Neural cell (in vitro differentiated cells): ENCODE results near the gene MRPL24. TPM values are rescaled to one million over a fixed set of nuclear protein-coding genes. Genes with fewer than 3 reads are reported as not detected.

Experiments used
- H2AFZ ChIP-seq: fragments of 200-600, 300-800 bp; sonication (generic), shearing (Covaris generic); 2 replicates; pipeline ENCODE4 v1.6.0; 2014; ENCODE audit warnings: low read depth, mild to moderate bottlenecking, antibody characterized with exemption, low read length, moderate library complexity
- H3F3A ChIP-seq: fragments of 200-600 bp; shearing (Covaris generic); 2 replicates; pipeline ENCODE4 v1.6.1; 2016; ENCODE audit warnings: mild to moderate bottlenecking, moderate library complexity, mixed read lengths, antibody characterized with exemption, low read length; ENCODE audit not compliant: insufficient read depth, poor library complexity, severe bottlenecking
- H3K27ac ChIP-seq: fragments of 200-600, 300-800 bp; sonication (generic), shearing (Covaris generic); 2 replicates; pipeline ENCODE4 v1.5.1; 2014; ENCODE audit warnings: mild to moderate bottlenecking, low read length, moderate library complexity
- H3K27me3 ChIP-seq: fragments of 300-800, 200-600 bp; sonication (generic), shearing (Covaris generic); 2 replicates; pipeline ENCODE4 v1.6.0; 2014; ENCODE audit warnings: mild to moderate bottlenecking, low read depth, low read length, moderate library complexity; ENCODE audit not compliant: insufficient read depth
- H3K36me3 ChIP-seq: fragments of 300-800, 200-600 bp; sonication (generic), shearing (Covaris generic); 2 replicates; pipeline ENCODE4 v1.5.1; 2014; ENCODE audit warnings: mild to moderate bottlenecking, antibody characterized with exemption, low read length, moderate library complexity; ENCODE audit not compliant: insufficient read depth
- H3K4me2 ChIP-seq: fragments of 300-800, 200-600 bp; sonication (generic), shearing (Covaris generic); 2 replicates; pipeline ENCODE4 v1.6.0; 2014; ENCODE audit warnings: mild to moderate bottlenecking, low read length
- H3K4me3 ChIP-seq: fragments of 300-800, 200-600 bp; sonication (generic), shearing (Covaris generic); 2 replicates; pipeline ENCODE4 v1.5.1; 2014; ENCODE audit warnings: mild to moderate bottlenecking, low read length, moderate library complexity
- H3K79me2 ChIP-seq: fragments of 200-600 bp; shearing (Covaris generic); replicated peaks from 2 replicates; pipeline ENCODE4 v1.6.0; 2014; ENCODE audit warnings: mild to moderate bottlenecking, low read length, moderate library complexity; ENCODE audit not compliant: insufficient read depth
- H3K9ac ChIP-seq: fragments of 300-800, 200-600 bp; sonication (generic), shearing (Covaris generic); 2 replicates; pipeline ENCODE4 v1.6.1; 2016; ENCODE audit warnings: mild to moderate bottlenecking, low read length, mixed read lengths
- H3K9me2 ChIP-seq: fragments of 200-600 bp; shearing (Covaris generic); 2 replicates; pipeline ENCODE4 v1.6.1; 2016; ENCODE audit warnings: mild to moderate bottlenecking, low read length, mixed read lengths; ENCODE audit not compliant: insufficient read depth
- H3K9me3 ChIP-seq: fragments of 200-600, 300-800 bp; sonication (generic), shearing (Covaris generic); 2 replicates; pipeline ENCODE4 v1.6.1; 2016; ENCODE audit warnings: mild to moderate bottlenecking, mixed run types, low read length, moderate library complexity, mixed read lengths
- H4K20me1 ChIP-seq: fragments of 200-600 bp; shearing (Covaris generic); 2 replicates; pipeline ENCODE4 v1.6.1; 2016; ENCODE audit warnings: mild to moderate bottlenecking, mixed run types; ENCODE audit not compliant: insufficient read depth
- EP300 ChIP-seq: fragments of 450-650 bp; conservative IDR thresholded peaks from 2 replicates; pipeline ENCODE4 v1.6.1; 2014; ENCODE audit warnings: antibody characterized with exemption, mild to moderate bottlenecking, moderate library complexity; ENCODE audit not compliant: poor library complexity, severe bottlenecking
- EZH2 ChIP-seq: fragments of 200-600, 300-800 bp; shearing (Covaris generic), sonication (generic); IDR thresholded peaks from 2 replicates; pipeline ENCODE4 v1.6.1; 2014; ENCODE audit warnings: antibody characterized with exemption, low read length, borderline replicate concordance, mild to moderate bottlenecking; ENCODE audit not compliant: insufficient read depth, poor library complexity, severe bottlenecking
- MXI1 ChIP-seq: fragments of 450-650 bp; conservative IDR thresholded peaks from 2 replicates; pipeline ENCODE4 v1.6.1; 2014; ENCODE audit warnings: antibody characterized with exemption, mild to moderate bottlenecking; ENCODE audit not compliant: poor library complexity, severe bottlenecking
- POLR2AphosphoS5 ChIP-seq: IDR thresholded peaks from 2 replicates; pipeline ENCODE4 v1.6.1; 2012
- RAD21 ChIP-seq: fragments of 450-650 bp; conservative IDR thresholded peaks from 2 replicates; pipeline ENCODE4 v1.6.1; 2014; ENCODE audit warnings: antibody characterized with exemption, mild to moderate bottlenecking, moderate library complexity
- REST ChIP-seq: IDR thresholded peaks from 2 replicates; pipeline ENCODE4 v1.6.1; 2012; ENCODE audit warnings: borderline replicate concordance
- SMC3 ChIP-seq: fragments of 450-650 bp; conservative IDR thresholded peaks from 2 replicates; pipeline ENCODE4 v1.6.1; 2014; ENCODE audit warnings: antibody characterized with exemption, mild to moderate bottlenecking, moderate library complexity; ENCODE audit not compliant: poor library complexity
- TAF1 ChIP-seq: IDR thresholded peaks from 2 replicates; pipeline ENCODE4 v1.6.1; 2012; ENCODE audit warnings: low read depth
- polyA plus RNA-seq: library from polyadenylated mRNA; depleted of rRNA; stranded (reverse); fragments of >200 nt; gene quantifications from 2 replicates; pipeline ENCODE4 v1.2.3, GENCODE V29; 2014
- TF ChIP-seq, protein P1 (sequence below): fragments of 450-650 bp; IDR thresholded peaks from 2 replicates; pipeline ENCODE4 v1.5.1; 2014; ENCODE audit warnings: antibody characterized with exemption, mild to moderate bottlenecking, moderate library complexity; ENCODE audit not compliant: poor library complexity, severe bottlenecking

Gene MRPL24
- polyA plus RNA-seq, 1 donor from 2014 or later, result 56.5 TPM

DNA sequence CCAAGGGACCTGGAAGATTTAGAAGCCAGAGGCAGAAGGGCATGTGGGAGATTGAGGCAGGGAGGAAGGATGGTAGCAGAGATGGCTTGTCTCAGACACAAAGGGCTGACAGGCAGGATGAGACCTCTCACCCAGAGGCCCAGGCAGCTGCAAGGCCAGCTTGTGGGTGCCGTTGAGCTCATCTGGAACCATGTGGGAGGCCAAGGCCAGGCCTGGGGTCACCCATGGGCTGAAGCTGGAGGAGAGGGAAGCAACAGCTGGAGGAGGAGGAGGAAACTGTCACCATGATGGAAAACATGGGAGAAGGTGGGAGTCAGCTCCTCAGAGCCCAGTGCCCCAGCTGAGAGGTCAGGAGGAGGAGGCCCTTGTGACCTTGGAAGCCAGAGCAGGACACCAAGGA is 41.9 kb downstream of the MRPL24 start:
- no peaks in the 10 kb centered on the region for H3K36me3 ChIP-seq
- H3K79me2 ChIP-seq, result no peaks in the 10 kb centered on the region
- H3K9ac ChIP-seq, result no peak overlapping the region
- no peak overlapping the region for H3K4me2 ChIP-seq
- no peaks in the 10 kb centered on the region for H3F3A ChIP-seq
- TF ChIP-seq REST, result no peak
- TF ChIP-seq, protein P1, sequence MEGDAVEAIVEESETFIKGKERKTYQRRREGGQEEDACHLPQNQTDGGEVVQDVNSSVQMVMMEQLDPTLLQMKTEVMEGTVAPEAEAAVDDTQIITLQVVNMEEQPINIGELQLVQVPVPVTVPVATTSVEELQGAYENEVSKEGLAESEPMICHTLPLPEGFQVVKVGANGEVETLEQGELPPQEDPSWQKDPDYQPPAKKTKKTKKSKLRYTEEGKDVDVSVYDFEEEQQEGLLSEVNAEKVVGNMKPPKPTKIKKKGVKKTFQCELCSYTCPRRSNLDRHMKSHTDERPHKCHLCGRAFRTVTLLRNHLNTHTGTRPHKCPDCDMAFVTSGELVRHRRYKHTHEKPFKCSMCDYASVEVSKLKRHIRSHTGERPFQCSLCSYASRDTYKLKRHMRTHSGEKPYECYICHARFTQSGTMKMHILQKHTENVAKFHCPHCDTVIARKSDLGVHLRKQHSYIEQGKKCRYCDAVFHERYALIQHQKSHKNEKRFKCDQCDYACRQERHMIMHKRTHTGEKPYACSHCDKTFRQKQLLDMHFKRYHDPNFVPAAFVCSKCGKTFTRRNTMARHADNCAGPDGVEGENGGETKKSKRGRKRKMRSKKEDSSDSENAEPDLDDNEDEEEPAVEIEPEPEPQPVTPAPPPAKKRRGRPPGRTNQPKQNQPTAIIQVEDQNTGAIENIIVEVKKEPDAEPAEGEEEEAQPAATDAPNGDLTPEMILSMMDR, result no peak
- TF ChIP-seq SMC3, result no peak
- no peak for TF ChIP-seq POLR2AphosphoS5
- TF ChIP-seq TAF1, result no peak
- no peak for TF ChIP-seq EZH2
- no peak for TF ChIP-seq MXI1
- TF ChIP-seq EP300, result no peak
- TF ChIP-seq RAD21, result no peak
- H3K9me2 ChIP-seq, result no peaks in the 10 kb centered on the region
- H3K27ac ChIP-seq, result no peak overlapping the region
- peaks cover 2% of the 10 kb centered on the region for H3K27me3 ChIP-seq
- H3K9me3 ChIP-seq, result no peaks in the 10 kb centered on the region
- H4K20me1 ChIP-seq, result no peaks in the 10 kb centered on the region
- no peak overlapping the region for H3K4me3 ChIP-seq
- H2AFZ ChIP-seq, result no peak overlapping the region

GRCh38 chr1:156697481-156697880 is 43.4 kb downstream of the MRPL24 start:
- H3K36me3 ChIP-seq, result no peaks in the 10 kb centered on the region
- no peaks in the 10 kb centered on the region for H3K9me3 ChIP-seq
- no peaks in the 10 kb centered on the region for H4K20me1 ChIP-seq
- H3K79me2 ChIP-seq, result no peaks in the 10 kb centered on the region
- no peaks in the 10 kb centered on the region for H3F3A ChIP-seq
- H3K4me2 ChIP-seq, result no peak overlapping the region
- H3K27ac ChIP-seq, result no peak overlapping the region
- H3K9me2 ChIP-seq, result no peaks in the 10 kb centered on the region
- no peak overlapping the region for H3K4me3 ChIP-seq
- no peaks in the 10 kb centered on the region for H3K27me3 ChIP-seq
- no peak overlapping the region for H2AFZ ChIP-seq
- TF ChIP-seq, protein P1, result no peak
- TF ChIP-seq SMC3 (no peak), POLR2AphosphoS5 (no peak), MXI1 (no peak)
- H3K9ac ChIP-seq, result no peak overlapping the region
